Gastrocnemius medialis (tissue), 4 donors: ENCODE measurements around the gene NEK11. TPM values are rescaled to one million over a fixed set of nuclear protein-coding genes. Genes with fewer than 3 reads are reported as not detected.
A peak's percentile ranks its signal among the peaks of the same experiment; 100 is the strongest.

Experiments
- ATAC-seq, 2 donors: fragments of 150-250 bp; one replicate each; pipeline ENCODE4 v1.9.1; 2016
- DNase-seq, 2 donors: peaks; one replicate each; pipeline ENCODE4 v3.0.0-alpha.2; 2019
- H3K27ac ChIP-seq, 4 donors: fragments of 200-600 bp; sonication (generic); 1 replicate in 1 of 4; 2 replicates in 3 of 4; pipeline ENCODE4 v1.5.1; 2016 to 2018; ENCODE audit warnings: mild to moderate bottlenecking in 2 of 4, moderate library complexity in 1 of 4
- H3K27me3 ChIP-seq, 3 donors: fragments of 200-600 bp; sonication (generic) in 2 of 3; 1 replicate in 1 of 3; 2 replicates in 2 of 3; pipeline versions ENCODE4 v1.5.1 to v1.6.0; 2016 to 2019; ENCODE audit warnings: mild to moderate bottlenecking in 1 of 3, moderate library complexity in 1 of 3
- H3K36me3 ChIP-seq, 2 donors: fragments of 200-600 bp; sonication (generic) in 1 of 2; one replicate each; pipeline ENCODE4 v1.5.1; 2017 to 2018
- H3K4me1 ChIP-seq, 2 donors: fragments of 200-600 bp; sonication (generic) in 1 of 2; one replicate each; pipeline ENCODE4 v1.5.1; 2016 to 2017; ENCODE audit warnings: mild to moderate bottlenecking in 2 of 2
- H3K4me3 ChIP-seq, 4 donors: fragments of 200-600 bp; sonication (generic) in 3 of 4; 1 replicate in 1 of 4; 2 replicates in 3 of 4; pipeline ENCODE4 v1.5.1; 2016 to 2019; ENCODE audit warnings: mild to moderate bottlenecking in 2 of 4
- H3K9me3 ChIP-seq, 3 donors: fragments of 200-600 bp; sonication (generic) in 2 of 3; 1 replicate in 1 of 3; 2 replicates in 2 of 3; pipeline ENCODE4 v1.5.1; 2016 to 2019
- POLR2A ChIP-seq, 2 donors: fragments of 450-650 bp; IDR thresholded peaks; one replicate each; pipeline ENCODE4 v1.6.1; 2017; ENCODE audit warnings: antibody characterized with exemption in 2 of 2, mild to moderate bottlenecking in 2 of 2, moderate library complexity in 2 of 2
- in situ Hi-C, 4 donors: fragments of 200-750 bp; cut with MboI; loops; one replicate each; pipeline versions ENCODE4 v1.15.0 to v1.8.0; 2017; ENCODE audit warnings: low sequenced_read_pairs in 4 of 4
- intact Hi-C: fragments of 100-400 bp; cut with DNase I; formaldehyde crosslinking; loops from one replicate; pipeline ENCODE4 v1.15.1; 2023; ENCODE audit warnings: low total_unique reads
- total RNA-seq, 4 donors: library from RNA; depleted of rRNA; stranded (reverse); fragments of >200 nt; gene quantifications; one replicate each; pipeline versions ENCODE4 v1.1.0 to v1.2.3, GENCODE V29; 2016
- TF ChIP-seq, protein P1 (sequence below), 5 experiments: fragments of 450-650 bp in 3 of 5; fragments of 200-600 bp in 2 of 5; sonication (generic) in 2 of 5; IDR thresholded peaks in 4 of 5; conservative IDR thresholded peaks in 1 of 5; 1 replicate in 4 of 5; 2 replicates in 1 of 5; pipeline ENCODE4 v1.5.1; 2016 to 2019; ENCODE audit warnings: antibody characterized with exemption in 5 of 5, mild to moderate bottlenecking in 3 of 5, moderate library complexity in 3 of 5

Gene NEK11, protein sequence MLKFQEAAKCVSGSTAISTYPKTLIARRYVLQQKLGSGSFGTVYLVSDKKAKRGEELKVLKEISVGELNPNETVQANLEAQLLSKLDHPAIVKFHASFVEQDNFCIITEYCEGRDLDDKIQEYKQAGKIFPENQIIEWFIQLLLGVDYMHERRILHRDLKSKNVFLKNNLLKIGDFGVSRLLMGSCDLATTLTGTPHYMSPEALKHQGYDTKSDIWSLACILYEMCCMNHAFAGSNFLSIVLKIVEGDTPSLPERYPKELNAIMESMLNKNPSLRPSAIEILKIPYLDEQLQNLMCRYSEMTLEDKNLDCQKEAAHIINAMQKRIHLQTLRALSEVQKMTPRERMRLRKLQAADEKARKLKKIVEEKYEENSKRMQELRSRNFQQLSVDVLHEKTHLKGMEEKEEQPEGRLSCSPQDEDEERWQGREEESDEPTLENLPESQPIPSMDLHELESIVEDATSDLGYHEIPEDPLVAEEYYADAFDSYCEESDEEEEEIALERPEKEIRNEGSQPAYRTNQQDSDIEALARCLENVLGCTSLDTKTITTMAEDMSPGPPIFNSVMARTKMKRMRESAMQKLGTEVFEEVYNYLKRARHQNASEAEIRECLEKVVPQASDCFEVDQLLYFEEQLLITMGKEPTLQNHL
- 1 to 10 TPM; 2.1 to 5.2 (median 2.5) TPM for total RNA-seq

DNA sequence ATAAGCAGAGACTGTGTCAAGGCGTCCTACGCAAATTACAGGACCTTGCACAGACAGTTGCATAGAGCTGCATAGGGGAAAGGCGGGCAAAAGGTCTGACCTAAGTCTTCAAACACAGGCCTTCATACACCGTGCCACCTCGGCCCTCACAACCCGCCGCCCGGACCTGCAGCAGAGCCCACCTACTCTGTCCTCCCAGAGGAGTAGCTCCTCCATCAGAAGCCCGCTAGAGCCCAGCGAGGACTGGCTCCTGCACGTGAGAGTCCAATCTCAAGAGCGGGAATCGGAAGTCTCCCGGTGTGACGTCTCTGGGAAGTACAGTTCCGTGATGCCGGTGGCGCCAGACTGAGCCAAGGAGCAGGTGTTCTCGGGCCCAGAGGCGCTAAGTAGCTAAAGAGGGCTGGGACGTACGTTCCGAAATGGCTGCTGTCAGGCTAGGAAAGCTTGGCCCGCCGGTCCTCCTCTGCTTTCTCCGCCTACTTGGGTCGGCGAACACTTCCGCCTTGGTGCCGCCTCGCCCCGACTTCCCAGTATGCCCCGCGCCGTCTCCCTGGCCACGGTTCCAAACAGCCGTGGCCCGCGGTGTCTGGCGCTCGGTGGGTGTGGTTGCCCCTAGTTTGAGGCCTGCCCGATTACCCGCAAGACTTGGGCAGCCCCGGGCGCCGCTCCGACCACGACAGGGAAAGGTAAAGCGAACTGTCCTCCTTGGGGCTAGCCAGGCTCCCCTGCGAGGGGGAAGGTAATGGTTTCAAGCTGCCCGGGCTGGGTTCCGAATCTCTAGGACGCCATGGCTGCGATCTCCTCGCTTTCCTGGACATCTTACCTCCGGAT is at the start of gene NEK11, which contains the start of gene ASTE1:
Gene NEK11 (plus strand): TSS at position 557 of the 831 bp plus-strand sequence. CDS start 2,832 bp downstream, outside the sequence.
Gene ASTE1 (minus strand): TSS at position 505 of the 831 bp plus-strand sequence. CDS start 1,519 bp downstream, outside the sequence.
- peak within 1 kb of the TSS; percentile 83 to 88 (median 84) for H3K27ac ChIP-seq
- H3K9me3 ChIP-seq: no peaks in the 10 kb centered on the region
- H3K4me1 ChIP-seq: peaks cover 10 to 19% of the 10 kb centered on the region in 2 donors
- DNase-seq (peak; percentile 75 to 76), ATAC-seq (peak; percentile 96 to 97)
- TF ChIP-seq, protein P1, sequence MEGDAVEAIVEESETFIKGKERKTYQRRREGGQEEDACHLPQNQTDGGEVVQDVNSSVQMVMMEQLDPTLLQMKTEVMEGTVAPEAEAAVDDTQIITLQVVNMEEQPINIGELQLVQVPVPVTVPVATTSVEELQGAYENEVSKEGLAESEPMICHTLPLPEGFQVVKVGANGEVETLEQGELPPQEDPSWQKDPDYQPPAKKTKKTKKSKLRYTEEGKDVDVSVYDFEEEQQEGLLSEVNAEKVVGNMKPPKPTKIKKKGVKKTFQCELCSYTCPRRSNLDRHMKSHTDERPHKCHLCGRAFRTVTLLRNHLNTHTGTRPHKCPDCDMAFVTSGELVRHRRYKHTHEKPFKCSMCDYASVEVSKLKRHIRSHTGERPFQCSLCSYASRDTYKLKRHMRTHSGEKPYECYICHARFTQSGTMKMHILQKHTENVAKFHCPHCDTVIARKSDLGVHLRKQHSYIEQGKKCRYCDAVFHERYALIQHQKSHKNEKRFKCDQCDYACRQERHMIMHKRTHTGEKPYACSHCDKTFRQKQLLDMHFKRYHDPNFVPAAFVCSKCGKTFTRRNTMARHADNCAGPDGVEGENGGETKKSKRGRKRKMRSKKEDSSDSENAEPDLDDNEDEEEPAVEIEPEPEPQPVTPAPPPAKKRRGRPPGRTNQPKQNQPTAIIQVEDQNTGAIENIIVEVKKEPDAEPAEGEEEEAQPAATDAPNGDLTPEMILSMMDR (IDR thresholded peaks at IDR 0.05 in 4 of 5, conservative IDR thresholded peaks at IDR 0.05 in 1 of 5): no peak
- TF ChIP-seq POLR2A (IDR thresholded peaks at IDR 0.05): peak in 1 of 2 donors; percentile 27
- H3K4me3 ChIP-seq: peak within 1 kb of the TSS; percentile 68 to 85 (median 78)
- no peaks in the 10 kb centered on the region for H3K27me3 ChIP-seq
- no peaks in the 10 kb centered on the region for H3K36me3 ChIP-seq
- in situ Hi-C loops: loop anchor here in 2 of 4 donors (10.0 to 25.0 kb wide), 2 partner anchors 478 to 1011 kb away; partner anchors contain the start of genes CPNE4 (in 1 of the 2) and MRPL3 (in 1 of the 2)
- intact Hi-C loops: loop anchor here (5.0 kb wide), 1 partner anchor 476 kb away; the partner anchor contains the start of gene MRPL3

DNA sequence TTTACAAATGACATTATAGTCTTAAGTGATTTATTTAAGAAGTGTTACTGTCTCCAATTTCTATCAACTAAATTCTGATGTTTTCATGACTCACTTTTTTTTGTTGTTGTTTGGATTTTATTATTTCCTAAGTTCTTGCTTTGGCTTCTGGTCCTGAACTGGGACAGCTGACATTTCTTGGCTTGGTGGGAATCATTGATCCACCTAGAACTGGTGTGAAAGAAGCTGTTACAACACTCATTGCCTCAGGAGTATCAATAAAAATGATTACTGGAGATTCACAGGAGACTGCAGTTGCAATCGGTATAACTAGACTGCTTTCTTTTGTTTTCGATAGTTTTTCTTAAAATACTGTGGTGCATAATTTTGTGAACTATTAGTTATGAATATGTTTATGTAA is 47.6 kb upstream of the NEK11 start:
- H3K27me3 ChIP-seq: no peaks in the 10 kb centered on the region
- no peak for ATAC-seq
- H3K4me1 ChIP-seq: no peaks in the 10 kb centered on the region
- no peak overlapping the region for H3K4me3 ChIP-seq
- in situ Hi-C loops: no loop called here
- no peaks in the 10 kb centered on the region for H3K9me3 ChIP-seq
- H3K36me3 ChIP-seq: peaks cover 0 to 16% of the 10 kb centered on the region in 2 donors
- no peak for DNase-seq
- TF ChIP-seq, protein P1 (IDR thresholded peaks at IDR 0.05 in 4 of 5, conservative IDR thresholded peaks at IDR 0.05 in 1 of 5): no peak
- TF ChIP-seq POLR2A (IDR thresholded peaks at IDR 0.05): no peak
- H3K27ac ChIP-seq: no peak overlapping the region
- intact Hi-C loops: no loop called here

DNA sequence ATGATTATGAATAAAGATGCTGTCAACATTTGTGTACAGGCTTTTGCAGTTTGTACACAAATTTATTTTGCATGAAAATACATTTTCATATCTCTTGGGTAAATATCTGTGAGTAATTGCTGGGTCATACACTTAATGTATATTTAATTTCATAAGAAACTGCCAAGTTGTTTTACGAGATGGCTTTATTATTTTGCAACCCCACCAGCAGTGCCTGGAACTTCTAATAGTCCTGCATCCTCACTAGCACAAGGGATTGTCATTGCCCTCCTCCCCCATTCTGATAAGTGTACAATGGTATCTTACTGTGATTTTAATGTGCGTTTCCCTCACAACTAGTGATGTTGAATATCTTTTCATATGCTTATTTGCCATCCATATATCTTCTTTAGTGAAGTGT is 45.2 kb upstream of the NEK11 start:
- H3K27ac ChIP-seq: no peak overlapping the region
- TF ChIP-seq POLR2A (IDR thresholded peaks at IDR 0.05): no peak
- TF ChIP-seq, protein P1 (IDR thresholded peaks at IDR 0.05 in 4 of 5, conservative IDR thresholded peaks at IDR 0.05 in 1 of 5): no peak

DNA sequence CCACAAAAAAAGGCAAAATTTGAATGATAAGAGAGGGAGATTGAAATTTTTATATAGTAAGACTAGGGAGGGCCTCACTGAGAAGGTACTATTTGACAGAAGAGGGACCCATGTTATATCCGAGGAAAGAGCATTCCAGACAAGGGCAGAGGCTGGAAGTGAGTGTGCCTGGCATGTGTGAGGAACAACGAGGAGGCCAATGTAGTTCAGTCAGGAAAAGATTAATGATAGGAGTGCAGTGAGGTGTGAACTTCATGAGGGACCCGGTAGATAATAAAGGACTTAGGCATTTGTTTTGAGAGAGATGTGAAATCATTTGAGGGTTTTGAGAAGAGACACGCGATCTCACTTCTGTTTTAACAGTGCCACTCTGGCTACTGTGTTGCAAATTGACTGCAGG is 36.4 kb upstream of the NEK11 start:
- no peak for DNase-seq
- no peak overlapping the region for H3K4me3 ChIP-seq
- no peak for TF ChIP-seq POLR2A (IDR thresholded peaks at IDR 0.05)
- TF ChIP-seq, protein P1 (IDR thresholded peaks at IDR 0.05 in 4 of 5, conservative IDR thresholded peaks at IDR 0.05 in 1 of 5): no peak
- no peak for ATAC-seq
- H3K27me3 ChIP-seq: no peaks in the 10 kb centered on the region
- no peaks in the 10 kb centered on the region for H3K9me3 ChIP-seq
- in situ Hi-C loops: no loop called here
- peaks cover 0 to 15% of the 10 kb centered on the region in 2 donors for H3K36me3 ChIP-seq
- no peak overlapping the region for H3K27ac ChIP-seq
- intact Hi-C loops: no loop called here
- no peaks in the 10 kb centered on the region for H3K4me1 ChIP-seq

More for the DNA sequence above, 45.2 kb upstream of the NEK11 start:
- no peaks in the 10 kb centered on the region for H3K4me1 ChIP-seq
- in situ Hi-C loops (no loop called here), intact Hi-C loops (no loop called here)
- DNase-seq (no peak), ATAC-seq (no peak)
- peaks cover 0 to 16% of the 10 kb centered on the region in 2 donors for H3K36me3 ChIP-seq
- H3K9me3 ChIP-seq: no peaks in the 10 kb centered on the region
- H3K4me3 ChIP-seq: no peak overlapping the region
- H3K27me3 ChIP-seq: no peaks in the 10 kb centered on the region
